Stimulated activated memory B cell treated with anti-CD40 and anti-IgM and Interleukin-4, amounts not matched to agents 10 μg/mL and 1 μg/mL and 100 μg/mL, for 72 hours (primary cell): Measurements from ENCODE around the gene PSTPIP2.

Source experiments
- ATAC-seq: fragments of 150-1000 bp; cut with Tn5 transposase; 2 replicates; pipeline ENCODE4 v1.10.0; 2021
- H3K27ac Mint-ChIP-seq: one replicate; pipeline ENCODE4 v1.8.0; 2022; ENCODE audit warnings: mild to moderate bottlenecking, mixed read lengths
- H3K27me3 Mint-ChIP-seq: one replicate; pipeline ENCODE4 v1.8.0; 2022; ENCODE audit warnings: mixed read lengths
- H3K36me3 Mint-ChIP-seq: one replicate; pipeline ENCODE4 v1.8.0; 2022; ENCODE audit warnings: mixed read lengths
- H3K4me1 Mint-ChIP-seq: one replicate; pipeline ENCODE4 v1.8.0; 2022; ENCODE audit warnings: mixed read lengths
- H3K4me3 Mint-ChIP-seq: one replicate; pipeline ENCODE4 v1.8.0; 2022; ENCODE audit warnings: mild to moderate bottlenecking, moderate library complexity, mixed read lengths
- H3K9me3 Mint-ChIP-seq: one replicate; pipeline ENCODE4 v1.8.0; 2022; ENCODE audit warnings: mixed read lengths

Gene PSTPIP2

DNA sequence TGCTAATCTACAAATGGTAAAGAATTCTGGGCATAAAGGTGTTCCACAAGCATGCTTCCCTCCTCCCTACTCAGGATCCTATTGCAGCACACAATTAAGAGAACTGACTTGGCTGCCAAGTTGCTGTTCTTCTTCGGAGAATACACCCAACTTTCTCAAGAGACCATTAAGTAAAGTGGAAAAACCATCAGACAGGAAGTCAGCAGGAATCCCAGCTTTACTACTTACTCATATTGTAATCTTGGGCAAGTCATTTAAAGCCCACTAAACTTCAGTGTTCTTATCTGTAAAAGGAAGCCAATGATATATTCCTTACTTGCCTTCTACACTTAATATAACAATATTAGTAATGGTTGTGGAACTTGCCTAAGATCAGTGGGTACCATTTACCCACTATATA lies 37.8 kb downstream of the PSTPIP2 start:
- Mint-ChIP-seq H3K9me3 (no peaks in the 10 kb centered on the region), H3K4me1 (no peaks in the 10 kb centered on the region), H3K27ac (no peak overlapping the region), H3K36me3 (no peaks in the 10 kb centered on the region), H3K4me3 (no peak overlapping the region), H3K27me3 (peaks cover under 1% of the 10 kb centered on the region)
- no peak for ATAC-seq

DNA sequence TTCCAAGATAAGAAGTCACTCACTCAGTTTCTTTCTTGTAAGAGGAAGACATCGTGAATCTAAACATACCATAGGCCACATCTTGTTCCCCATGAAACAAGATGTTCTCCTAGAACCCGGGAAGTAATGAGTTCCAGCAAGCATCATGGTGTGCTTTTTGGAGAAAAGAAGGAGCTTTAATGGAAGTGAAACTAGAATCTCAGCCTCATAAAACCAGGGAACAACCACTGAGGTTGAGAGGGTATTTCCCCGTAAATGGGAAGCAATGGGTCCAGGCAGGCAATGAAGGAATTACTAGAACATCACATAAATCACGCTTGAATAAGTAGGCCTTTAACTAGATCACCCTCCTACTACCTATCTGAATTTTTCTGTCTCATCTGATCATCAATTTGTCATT lies 40.3 kb downstream of the PSTPIP2 start:
- Mint-ChIP-seq H3K4me1 (peaks cover 18% of the 10 kb centered on the region), H3K4me3 (no peak overlapping the region), H3K27ac (no peak overlapping the region), H3K9me3 (no peaks in the 10 kb centered on the region), H3K36me3 (no peaks in the 10 kb centered on the region), H3K27me3 (peaks cover 15% of the 10 kb centered on the region)
- no peak for ATAC-seq

DNA sequence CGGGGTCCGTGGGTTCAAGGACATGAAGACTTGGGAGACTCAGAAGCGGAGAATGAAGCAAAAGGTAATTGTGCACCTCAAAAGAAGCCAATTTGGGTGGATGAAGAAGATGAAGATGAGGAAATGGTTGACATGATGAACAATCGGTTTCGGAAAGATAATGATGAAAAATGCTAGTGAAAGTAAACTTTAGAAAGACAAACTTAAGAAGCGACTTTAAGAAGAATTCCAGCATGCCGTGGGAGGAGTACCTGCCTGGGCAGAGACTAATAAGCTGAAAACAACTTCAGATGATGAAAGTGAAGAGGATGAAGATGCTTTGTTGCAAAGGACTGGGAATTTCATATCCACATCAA lies 43.5 kb downstream of the PSTPIP2 start:
- H3K36me3 Mint-ChIP-seq = no peaks in the 10 kb centered on the region
- H3K9me3 Mint-ChIP-seq = no peaks in the 10 kb centered on the region
- no peak for ATAC-seq

DNA sequence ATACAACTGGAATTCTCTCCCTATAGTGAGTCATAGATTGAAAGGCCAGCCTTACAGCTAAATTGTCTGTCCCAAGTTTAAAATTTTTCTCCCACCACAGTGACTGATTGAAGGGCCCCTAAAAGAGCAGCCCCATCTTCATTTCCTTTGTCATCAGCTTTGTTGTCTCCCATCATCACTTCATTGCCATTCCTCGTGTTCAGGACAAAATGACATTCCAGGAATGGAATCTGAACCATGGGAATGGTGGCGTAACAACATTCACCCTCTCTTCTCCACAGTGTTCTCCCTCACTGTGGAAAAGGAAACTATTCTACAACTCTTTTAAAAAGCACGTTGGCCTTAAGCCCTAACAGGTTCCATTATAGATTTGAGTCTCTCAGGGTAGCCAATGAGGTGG lies 52.1 kb downstream of the PSTPIP2 start:
- ATAC-seq = no peak
- peaks cover 9% of the 10 kb centered on the region for H3K4me1 Mint-ChIP-seq
- H3K27ac Mint-ChIP-seq = no peak overlapping the region
- peaks cover 16% of the 10 kb centered on the region for H3K27me3 Mint-ChIP-seq
- H3K4me3 Mint-ChIP-seq = no peak overlapping the region
- peaks cover 5% of the 10 kb centered on the region for H3K36me3 Mint-ChIP-seq
- H3K9me3 Mint-ChIP-seq = peaks cover 3% of the 10 kb centered on the region

More for the DNA sequence above, 43.5 kb downstream of the PSTPIP2 start:
- Mint-ChIP-seq H3K27ac (peak overlapping the region; percentile 80), H3K4me3 (peak overlapping the region; percentile 86), H3K4me1 (peaks cover 18% of the 10 kb centered on the region), H3K27me3 (peaks cover 31% of the 10 kb centered on the region)

DNA sequence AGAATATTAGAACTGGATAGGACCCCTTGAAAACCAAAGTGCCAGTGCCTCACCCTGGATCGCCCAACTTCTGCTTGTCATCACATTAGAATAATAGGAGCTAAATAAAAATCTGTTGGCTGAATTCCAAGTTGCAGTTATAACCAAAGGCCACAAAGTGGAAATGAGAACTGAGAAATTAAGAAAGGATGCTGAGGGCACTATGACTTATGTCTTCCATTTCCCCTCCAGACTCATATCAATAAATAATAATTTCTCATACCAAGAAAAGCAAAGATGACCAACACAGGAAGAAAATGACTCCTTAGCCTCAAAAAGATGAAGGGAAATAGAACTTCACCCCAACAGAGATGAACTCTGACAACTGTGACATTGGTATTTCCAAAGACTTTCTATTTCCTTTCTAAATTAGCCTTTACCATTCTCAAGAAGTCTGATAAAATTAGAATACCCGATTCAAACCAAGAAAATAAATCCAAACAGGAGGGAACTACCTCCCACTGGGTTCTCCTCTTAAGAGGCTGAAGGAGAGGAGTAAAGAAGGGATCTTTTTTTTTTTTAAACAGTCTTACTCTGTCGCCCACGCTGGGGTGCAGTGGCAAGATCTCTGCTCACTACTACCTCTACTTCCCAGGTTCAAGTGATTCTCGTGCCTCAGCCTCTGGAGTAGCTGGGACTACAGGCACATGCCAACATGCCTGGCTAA lies 58.4 kb downstream of the PSTPIP2 start:
- no peaks in the 10 kb centered on the region for H3K36me3 Mint-ChIP-seq
- peaks cover 5% of the 10 kb centered on the region for H3K27me3 Mint-ChIP-seq
- H3K9me3 Mint-ChIP-seq = no peaks in the 10 kb centered on the region
- peak overlapping the region; percentile 24 for H3K27ac Mint-ChIP-seq
- ATAC-seq = peak; percentile 83
- H3K4me1 Mint-ChIP-seq = peaks cover 22% of the 10 kb centered on the region
- no peak overlapping the region for H3K4me3 Mint-ChIP-seq

DNA sequence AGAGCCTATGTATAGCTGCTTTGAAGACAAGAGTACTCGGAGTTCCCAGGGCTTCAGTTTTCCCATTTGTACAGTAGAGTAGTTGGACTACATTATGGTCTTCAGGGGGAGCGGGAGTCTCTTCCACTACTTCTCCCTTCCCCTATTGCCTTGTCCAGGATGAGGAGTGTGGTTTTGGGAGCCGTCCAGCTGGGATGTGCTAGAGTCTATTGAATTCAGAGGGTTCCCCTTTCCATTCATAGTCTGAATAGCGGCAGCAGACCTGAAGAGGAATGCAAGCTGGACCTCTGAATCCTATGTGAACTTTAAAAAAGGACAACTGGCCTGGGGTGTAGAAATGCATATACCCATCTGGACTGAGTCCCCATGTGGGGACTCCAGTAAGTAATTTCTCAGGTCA lies 61.4 kb downstream of the PSTPIP2 start:
- no peak for ATAC-seq
- no peaks in the 10 kb centered on the region for H3K9me3 Mint-ChIP-seq
- no peaks in the 10 kb centered on the region for H3K36me3 Mint-ChIP-seq
- H3K4me3 Mint-ChIP-seq = no peak overlapping the region
- no peak overlapping the region for H3K27ac Mint-ChIP-seq
- H3K27me3 Mint-ChIP-seq = peaks cover 7% of the 10 kb centered on the region
- peaks cover 22% of the 10 kb centered on the region for H3K4me1 Mint-ChIP-seq

DNA sequence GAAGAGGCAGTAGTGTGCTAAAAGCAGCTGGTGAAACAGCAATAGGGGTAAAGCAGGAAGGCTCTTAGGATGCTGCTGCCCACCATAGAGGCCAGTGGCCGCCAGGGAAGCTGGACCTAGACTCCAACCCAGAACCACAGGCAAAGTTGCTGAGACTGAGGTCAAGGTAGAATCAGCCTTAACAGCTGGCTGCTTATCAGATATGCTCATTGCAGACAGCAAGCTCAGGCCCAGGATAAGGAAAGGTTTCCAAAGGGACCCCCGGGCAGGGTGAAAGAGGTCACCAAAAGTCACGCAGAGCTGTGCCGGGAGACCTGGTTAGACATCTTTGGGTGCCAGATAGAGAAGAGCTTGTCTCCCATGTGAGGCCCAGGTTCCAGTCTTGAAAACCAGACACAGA lies 62.0 kb downstream of the PSTPIP2 start:
- ATAC-seq = no peak
- Mint-ChIP-seq H3K4me1 (peaks cover 20% of the 10 kb centered on the region), H3K27ac (peak overlapping the region; percentile 36), H3K4me3 (no peak overlapping the region), H3K9me3 (no peaks in the 10 kb centered on the region), H3K36me3 (no peaks in the 10 kb centered on the region), H3K27me3 (peaks cover 7% of the 10 kb centered on the region)

DNA sequence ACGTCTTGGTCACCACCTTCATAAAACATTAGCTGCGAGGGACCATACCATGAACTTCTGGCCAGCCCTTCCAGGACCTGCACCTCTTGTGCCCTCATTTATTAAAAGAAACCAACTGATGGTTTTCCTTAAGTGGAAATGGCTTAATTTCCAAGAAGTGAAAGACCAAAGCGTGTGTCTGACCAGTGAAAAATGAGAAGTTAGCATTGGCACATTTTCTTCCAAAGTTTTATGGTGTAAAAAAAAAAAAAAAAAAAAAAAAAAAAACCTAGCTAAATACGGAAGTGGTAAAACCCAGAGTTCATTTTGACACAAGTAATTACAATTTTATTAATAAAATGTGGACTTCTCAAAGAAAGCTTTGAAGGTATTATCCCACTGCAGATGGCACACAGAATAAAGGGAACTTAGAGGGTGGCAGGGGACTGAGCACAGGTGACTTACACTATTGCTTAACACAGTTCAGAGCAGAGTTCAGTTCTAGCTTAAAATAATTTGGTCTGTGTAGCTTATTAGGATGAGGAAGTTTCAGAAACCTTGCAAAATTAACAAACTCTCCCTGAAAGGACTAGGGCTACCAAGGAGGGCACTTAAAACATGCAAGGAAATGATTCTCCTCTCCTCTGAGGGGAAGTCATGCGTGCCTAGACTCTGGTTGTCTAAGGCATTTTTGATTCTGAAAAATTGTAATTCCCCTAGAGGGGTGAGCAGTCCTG lies 62.8 kb downstream of the PSTPIP2 start:
- no peaks in the 10 kb centered on the region for H3K9me3 Mint-ChIP-seq
- H3K4me3 Mint-ChIP-seq = no peak overlapping the region
- peaks cover 14% of the 10 kb centered on the region for H3K4me1 Mint-ChIP-seq

DNA sequence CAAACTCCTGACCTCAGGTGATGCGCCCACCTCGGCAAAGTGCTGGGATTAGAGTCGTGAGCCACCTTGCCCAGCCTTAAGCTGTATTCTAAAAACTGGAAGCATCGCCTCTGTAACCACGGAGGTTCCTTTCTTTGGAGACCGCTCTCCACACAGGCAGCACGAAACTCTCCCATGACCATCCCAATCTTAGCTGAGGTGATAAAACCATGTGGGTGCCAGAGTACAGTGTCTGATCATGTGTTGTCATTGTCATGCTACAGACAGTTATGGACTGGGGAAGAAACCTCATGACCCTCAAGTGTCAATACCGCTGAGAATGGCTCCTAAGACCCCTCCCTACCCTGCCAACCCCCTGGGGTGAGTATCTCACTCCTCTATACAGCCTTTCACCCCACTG lies 63.5 kb downstream of the PSTPIP2 start:
- no peak for ATAC-seq
- H3K27me3 Mint-ChIP-seq = peaks cover 7% of the 10 kb centered on the region
- H3K36me3 Mint-ChIP-seq = no peaks in the 10 kb centered on the region
- no peak overlapping the region for H3K27ac Mint-ChIP-seq
- no peaks in the 10 kb centered on the region for H3K9me3 Mint-ChIP-seq
- no peak overlapping the region for H3K4me3 Mint-ChIP-seq
- peaks cover 9% of the 10 kb centered on the region for H3K4me1 Mint-ChIP-seq

More for the DNA sequence above, 62.8 kb downstream of the PSTPIP2 start:
- Mint-ChIP-seq H3K27ac (peak overlapping the region; percentile 36), H3K27me3 (peaks cover 7% of the 10 kb centered on the region), H3K36me3 (no peaks in the 10 kb centered on the region)
- ATAC-seq = no peak

DNA sequence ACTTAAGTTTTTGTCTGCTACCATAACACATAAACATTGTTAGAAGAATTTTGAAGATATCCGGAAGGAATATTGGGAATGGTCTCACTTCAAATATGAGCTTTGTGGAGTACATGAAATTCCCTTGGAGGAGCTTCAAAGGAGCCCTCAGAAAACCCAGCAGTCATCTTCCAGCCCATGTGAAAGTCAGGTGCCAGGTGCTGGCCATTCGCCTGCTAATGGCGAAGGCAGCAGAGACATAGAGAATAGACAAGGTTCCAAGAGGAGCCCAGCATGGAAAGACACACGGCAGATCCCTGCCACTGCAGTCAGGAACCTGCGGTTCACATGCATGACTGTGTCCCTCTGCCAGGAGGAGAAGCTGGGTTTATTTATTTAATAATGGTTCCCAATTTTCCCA lies 64.9 kb downstream of the PSTPIP2 start:
- ATAC-seq = no peak
- H3K36me3 Mint-ChIP-seq = peaks cover 9% of the 10 kb centered on the region
- peaks cover 15% of the 10 kb centered on the region for H3K27me3 Mint-ChIP-seq
- no peak overlapping the region for H3K27ac Mint-ChIP-seq
- H3K9me3 Mint-ChIP-seq = peaks cover 8% of the 10 kb centered on the region
- H3K4me1 Mint-ChIP-seq = peaks cover 7% of the 10 kb centered on the region
- H3K4me3 Mint-ChIP-seq = no peak overlapping the region

DNA sequence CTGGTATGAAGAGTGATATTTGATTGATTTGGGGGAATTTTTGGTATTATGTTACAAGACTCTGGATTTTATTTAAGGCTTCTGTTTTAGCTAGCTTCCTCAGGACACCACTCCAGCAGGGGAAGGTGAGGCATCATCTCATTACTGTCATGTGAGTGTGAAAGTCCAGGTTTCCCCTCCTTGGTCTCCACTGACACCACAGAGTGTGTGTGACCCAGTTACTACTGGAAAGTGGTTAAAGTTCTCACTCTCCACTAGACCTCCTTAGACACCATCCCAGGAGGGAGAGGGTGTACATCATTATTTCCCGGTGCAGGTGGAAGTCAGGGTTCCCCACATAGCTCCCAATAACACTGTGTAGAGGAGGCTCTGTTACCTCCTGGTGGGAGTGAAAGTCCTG lies 69.1 kb downstream of the PSTPIP2 start:
- no peak overlapping the region for H3K27ac Mint-ChIP-seq
- ATAC-seq = no peak
- peaks cover 12% of the 10 kb centered on the region for H3K27me3 Mint-ChIP-seq
- H3K4me1 Mint-ChIP-seq = peaks cover 9% of the 10 kb centered on the region
- H3K9me3 Mint-ChIP-seq = peaks cover 13% of the 10 kb centered on the region
- peaks cover 11% of the 10 kb centered on the region for H3K36me3 Mint-ChIP-seq
- no peak overlapping the region for H3K4me3 Mint-ChIP-seq

DNA sequence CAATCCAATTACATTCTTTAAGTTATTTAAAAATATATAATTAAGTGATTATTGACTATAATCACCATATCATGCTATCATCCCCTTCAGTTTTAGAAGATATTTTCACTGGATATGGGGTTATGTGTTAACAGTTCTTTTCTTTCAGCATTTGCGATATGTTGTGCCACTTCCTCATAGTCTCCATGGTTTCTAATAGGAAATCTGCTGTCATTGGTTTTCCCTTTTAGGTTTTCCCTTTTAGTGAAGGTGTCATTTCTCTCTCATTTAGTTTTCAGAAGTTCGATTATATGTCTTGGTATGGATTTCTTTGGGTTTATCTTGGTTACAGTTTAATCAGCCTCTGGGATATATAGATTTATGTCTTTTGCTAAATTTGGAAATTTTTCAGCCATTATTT lies 70.2 kb downstream of the PSTPIP2 start:
- peaks cover 11% of the 10 kb centered on the region for H3K36me3 Mint-ChIP-seq

DNA sequence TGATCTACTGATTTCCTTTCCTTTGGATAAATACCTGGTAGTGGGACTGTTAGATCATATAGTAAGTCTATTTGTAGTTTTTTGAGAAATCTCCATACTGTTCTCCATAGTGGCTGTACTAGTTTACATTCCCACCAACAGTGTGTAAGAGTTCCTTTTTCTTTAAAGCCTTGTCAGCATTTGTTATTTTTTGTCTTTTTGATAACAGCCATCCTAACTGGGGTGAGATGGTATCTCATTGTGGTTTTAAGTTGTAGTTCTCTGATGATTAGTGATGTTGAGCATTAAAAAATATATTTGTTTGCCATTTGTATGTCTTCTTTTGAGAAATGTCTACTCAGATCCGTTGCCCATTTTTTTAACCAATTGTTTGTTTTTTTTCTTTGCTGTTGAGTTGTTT lies 71.0 kb downstream of the PSTPIP2 start:
- Mint-ChIP-seq H3K4me3 (no peak overlapping the region), H3K9me3 (peaks cover 13% of the 10 kb centered on the region), H3K27ac (no peak overlapping the region), H3K27me3 (peaks cover 12% of the 10 kb centered on the region), H3K4me1 (peaks cover 12% of the 10 kb centered on the region), H3K36me3 (peaks cover 11% of the 10 kb centered on the region)
- ATAC-seq = no peak

More for the DNA sequence above, 70.2 kb downstream of the PSTPIP2 start:
- no peak overlapping the region for H3K4me3 Mint-ChIP-seq
- no peak overlapping the region for H3K27ac Mint-ChIP-seq
- H3K4me1 Mint-ChIP-seq = peaks cover 12% of the 10 kb centered on the region
- no peak for ATAC-seq
- H3K9me3 Mint-ChIP-seq = peaks cover 13% of the 10 kb centered on the region
- peaks cover 12% of the 10 kb centered on the region for H3K27me3 Mint-ChIP-seq

DNA sequence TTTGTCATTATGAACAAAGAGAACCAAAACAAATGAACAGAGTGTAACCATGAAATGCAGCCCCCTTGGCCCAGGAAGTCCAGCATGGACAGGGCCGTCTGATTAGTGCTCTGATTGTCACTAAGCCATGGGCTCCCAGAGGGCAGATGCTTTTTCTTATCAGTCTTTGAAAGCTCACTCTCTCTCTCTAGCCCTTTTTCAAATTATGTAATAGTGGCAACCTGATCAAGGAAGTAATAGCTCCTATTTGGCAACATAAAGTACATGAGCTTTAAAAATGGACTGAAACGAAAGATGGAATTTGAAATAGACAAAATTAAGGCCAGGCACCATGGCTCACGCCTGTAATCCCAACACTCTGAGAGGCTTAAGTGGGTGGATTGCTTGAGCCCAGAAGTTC lies 72.5 kb downstream of the PSTPIP2 start:
- peaks cover 13% of the 10 kb centered on the region for H3K9me3 Mint-ChIP-seq
- H3K36me3 Mint-ChIP-seq = peaks cover 11% of the 10 kb centered on the region
- H3K27ac Mint-ChIP-seq = no peak overlapping the region
- H3K27me3 Mint-ChIP-seq = peaks cover 12% of the 10 kb centered on the region
- H3K4me3 Mint-ChIP-seq = no peak overlapping the region
- H3K4me1 Mint-ChIP-seq = peaks cover 12% of the 10 kb centered on the region
- ATAC-seq = no peak

DNA sequence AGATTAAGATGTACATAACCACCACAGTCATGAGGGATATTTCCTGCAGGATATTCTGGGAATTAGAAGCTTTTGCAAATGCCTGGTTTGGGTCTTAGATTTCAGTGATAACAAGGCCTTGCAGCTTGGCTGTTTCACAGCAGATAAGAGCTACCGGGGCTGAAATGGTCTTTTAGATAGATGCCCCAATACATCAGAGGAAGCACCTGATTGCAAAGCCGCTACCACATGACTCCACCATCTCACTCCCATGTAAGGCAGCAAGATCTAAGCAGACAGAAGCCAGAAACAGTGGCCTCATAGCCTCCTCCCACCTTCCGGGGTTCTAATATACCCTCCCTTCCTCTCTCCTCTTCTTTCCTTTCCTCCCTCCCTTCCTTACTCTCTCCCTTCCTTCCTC lies 73.8 kb downstream of the PSTPIP2 start:
- H3K27me3 Mint-ChIP-seq = peaks cover 12% of the 10 kb centered on the region
- no peak overlapping the region for H3K4me3 Mint-ChIP-seq
- peaks cover 11% of the 10 kb centered on the region for H3K36me3 Mint-ChIP-seq
- peak; percentile 39 for ATAC-seq
- H3K4me1 Mint-ChIP-seq = peaks cover 12% of the 10 kb centered on the region
- H3K9me3 Mint-ChIP-seq = peaks cover 13% of the 10 kb centered on the region
- no peak overlapping the region for H3K27ac Mint-ChIP-seq

DNA sequence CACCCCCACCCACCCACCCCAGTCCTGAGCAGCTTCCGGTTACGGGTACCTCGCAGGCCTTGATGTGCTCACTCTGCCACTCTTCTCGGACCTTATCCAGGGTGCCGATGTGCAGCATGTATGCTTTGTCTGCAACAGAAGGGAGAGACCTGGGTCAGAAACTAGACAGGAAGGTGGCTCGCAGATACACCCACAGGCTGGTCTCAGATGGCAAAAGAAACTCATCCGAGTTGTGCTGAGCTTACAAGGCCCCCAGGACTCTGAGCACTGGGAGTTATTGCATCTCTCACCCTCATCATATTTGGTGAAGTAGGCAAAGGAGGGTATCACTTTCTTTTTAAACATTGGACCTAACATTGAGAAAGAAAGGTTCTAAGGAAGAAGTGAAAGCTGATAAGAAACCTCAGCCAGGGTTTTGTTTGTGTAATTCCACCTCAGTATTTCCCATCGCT lies 74.3 kb downstream of the PSTPIP2 start:
- peaks cover 10% of the 10 kb centered on the region for H3K27me3 Mint-ChIP-seq
- no peak overlapping the region for H3K4me3 Mint-ChIP-seq
- ATAC-seq = peak; percentile 66
- H3K27ac Mint-ChIP-seq = no peak overlapping the region
- H3K36me3 Mint-ChIP-seq = peaks cover 8% of the 10 kb centered on the region
- peaks cover 11% of the 10 kb centered on the region for H3K9me3 Mint-ChIP-seq
- H3K4me1 Mint-ChIP-seq = peaks cover 12% of the 10 kb centered on the region
